Keratinocyte (primary cell): Measurements from ENCODE around the gene DLGAP1. TPM values are rescaled to one million over a fixed set of nuclear protein-coding genes. Genes with fewer than 3 reads are reported as not detected.

Experiments
- DNase-seq: peaks from one replicate; pipeline ENCODE4 v3.0.0-alpha.2; 2011; ENCODE audit warnings: low read depth, missing footprints, low spot score
- FAIRE-seq: peaks from 2 replicates; lab custom pipeline; 2011; peaks lifted over from hg19 to GRCh38; lab: Jason Lieb, UNC
- H2AFZ ChIP-seq: 2 replicates; pipeline ENCODE4 v1.6.0; 2012; ENCODE audit warnings: low read length, control low read depth, inconsistent platforms; ENCODE audit not compliant: control insufficient read depth
- H3K27ac ChIP-seq: 2 replicates; pipeline ENCODE4 v1.5.1; 2011; ENCODE audit warnings: low read length; ENCODE audit not compliant: control insufficient read depth, insufficient read depth
- H3K27me3 ChIP-seq: 3 replicates; pipeline ENCODE4 v1.6.0; 2011; ENCODE audit warnings: low read length; ENCODE audit not compliant: control insufficient read depth, insufficient read depth; ENCODE audit errors: extremely low read depth
- H3K36me3 ChIP-seq, 2 experiments: 2 replicates in 1 of 2; 3 replicates in 1 of 2; pipeline ENCODE4 v1.5.1; 2011; ENCODE audit warnings: low read length in 2 of 2, mild to moderate bottlenecking in 1 of 2; ENCODE audit not compliant: control insufficient read depth in 2 of 2, insufficient read depth in 2 of 2; ENCODE audit errors: extremely low read depth in 1 of 2
- H3K4me1 ChIP-seq: 3 replicates; pipeline ENCODE4 v1.5.1; 2011; ENCODE audit warnings: low read length; ENCODE audit not compliant: control insufficient read depth, insufficient read depth; ENCODE audit errors: extremely low read depth
- H3K4me2 ChIP-seq: 3 replicates; pipeline ENCODE4 v1.6.0; 2011; ENCODE audit warnings: low read depth, low read length; ENCODE audit not compliant: control insufficient read depth, insufficient read depth; ENCODE audit errors: extremely low read depth
- H3K4me3 ChIP-seq, 3 experiments: fragments of 200-600 bp in 1 of 3; sonication (generic) in 1 of 3; 2 replicates in 2 of 3; 3 replicates in 1 of 3; pipeline ENCODE4 v1.5.1; 2011 to 2016; ENCODE audit warnings: low read length in 3 of 3, mild to moderate bottlenecking in 3 of 3, control low read depth in 2 of 3, inconsistent platforms in 1 of 3, low read depth in 1 of 3, mixed read lengths in 1 of 3, mixed run types in 1 of 3, moderate library complexity in 1 of 3; ENCODE audit not compliant: control insufficient read depth in 2 of 3, insufficient read depth in 2 of 3; ENCODE audit errors: extremely low read depth in 1 of 3
- H3K79me2 ChIP-seq: 2 replicates; pipeline ENCODE4 v1.6.0; 2012; ENCODE audit warnings: low read length; ENCODE audit not compliant: control insufficient read depth, insufficient read depth
- H3K9ac ChIP-seq: 3 replicates; pipeline ENCODE4 v1.6.0; 2011; ENCODE audit warnings: low read length; ENCODE audit not compliant: control insufficient read depth, insufficient read depth; ENCODE audit errors: extremely low read depth
- H3K9me1 ChIP-seq: 3 replicates; pipeline ENCODE4 v1.6.0; 2011; ENCODE audit warnings: low read length; ENCODE audit not compliant: control insufficient read depth, insufficient read depth; ENCODE audit errors: extremely low read depth
- H3K9me3 ChIP-seq: 2 replicates; pipeline ENCODE4 v1.5.1; 2012; ENCODE audit warnings: low read depth, low read length; ENCODE audit not compliant: control insufficient read depth
- H4K20me1 ChIP-seq: 3 replicates; pipeline ENCODE4 v1.6.0; 2011; ENCODE audit warnings: low read length; ENCODE audit not compliant: control insufficient read depth, insufficient read depth; ENCODE audit errors: extremely low read depth
- CTCF ChIP-seq, 3 experiments: IDR thresholded peaks in 1 of 3; conservative IDR thresholded peaks in 1 of 3; optimal IDR thresholded peaks in 1 of 3; 2 replicates in 2 of 3; 3 replicates in 1 of 3; pipeline versions ENCODE3 to v1.5.1; 2011; ENCODE audit warnings: low read length in 3 of 3, mild to moderate bottlenecking in 3 of 3, moderate library complexity in 2 of 3, control low read depth in 1 of 3, inconsistent platforms in 1 of 3; ENCODE audit not compliant: insufficient read depth in 2 of 3; ENCODE audit errors: extremely low read depth in 1 of 3
- EZH2 ChIP-seq: IDR thresholded peaks from one replicate; pipeline ENCODE4 v1.6.1; 2012; ENCODE audit warnings: inconsistent platforms, mild to moderate bottlenecking, low read length, moderate library complexity
- dilution Hi-C: fragments of 300-500 bp; cut with MboI; formaldehyde crosslinking; loops from one replicate; pipeline ENCODE4 v1.7.0; 2020; ENCODE audit warnings: low sequenced_read_pairs; ENCODE audit not compliant: extremely low pct_ligation_motif_present
- polyA plus RNA-seq, 5 experiments: library from polyadenylated mRNA; depleted of rRNA in 3 of 5; stranded (reverse) in 3 of 5; stranded (forward) in 1 of 5; unstranded in 1 of 5; fragments of >200 nt; gene quantifications; 1 replicate in 1 of 5; 2 replicates in 3 of 5; 3 replicates in 1 of 5; pipeline versions ENCODE4 v1.2.1 to v1.2.3, GENCODE V29; 2011 to 2012; ENCODE audit warnings: missing spikeins in 2 of 5, low read depth in 1 of 5, low replicate concordance in 1 of 5

The DLGAP1 gene
- polyA plus RNA-seq, 1 donor (not counting 4 experiments of a cell fraction or from before 2014, with no cell fraction given) = not detected

GRCh38 chr18:3493501-3494244 lies 961.4 kb downstream of the DLGAP1 start:
- TF ChIP-seq EZH2 (no peak), CTCF (optimal IDR thresholded peaks at IDR 0.05 in 1 of 3, IDR thresholded peaks at IDR 0.05 in 1 of 3, conservative IDR thresholded peaks at IDR 0.05 in 1 of 3; ENCODE audit: extremely low read depth in 1 of 3, insufficient read depth in 2 of 3, low read length in 3 of 3) (no peak)
- H3K9me3 ChIP-seq = no peaks in the 10 kb centered on the region
- H3K4me1 ChIP-seq = no peaks in the 10 kb centered on the region
- FAIRE-seq = no peak
- no peaks in the 10 kb centered on the region for H3K36me3 ChIP-seq
- H4K20me1 ChIP-seq = no peaks in the 10 kb centered on the region
- peaks cover 3% of the 10 kb centered on the region for H3K27me3 ChIP-seq
- no peak overlapping the region for H3K4me3 ChIP-seq
- no peak overlapping the region for H3K27ac ChIP-seq
- dilution Hi-C loops = no loop called here
- H3K9me1 ChIP-seq = no peaks in the 10 kb centered on the region
- DNase-seq = no peak
- no peaks in the 10 kb centered on the region for H3K79me2 ChIP-seq
- no peak overlapping the region for H3K9ac ChIP-seq
- no peak overlapping the region for H2AFZ ChIP-seq
- no peak overlapping the region for H3K4me2 ChIP-seq

GRCh38 chr18:3492721-3493120 lies 962.4 kb downstream of the DLGAP1 start:
- Histone ChIP-seq H3K27me3 (no peaks in the 10 kb centered on the region), H3K36me3 (no peaks in the 10 kb centered on the region), H3K9ac (no peak overlapping the region), H3K4me1 (no peaks in the 10 kb centered on the region), H3K4me2 (no peak overlapping the region), H3K9me1 (no peaks in the 10 kb centered on the region), H3K4me3 (no peak overlapping the region), H3K27ac (no peak overlapping the region), H4K20me1 (no peaks in the 10 kb centered on the region), H3K9me3 (no peaks in the 10 kb centered on the region), H3K79me2 (no peaks in the 10 kb centered on the region), H2AFZ (no peak overlapping the region)
- DNase-seq (no peak), FAIRE-seq (no peak)
- dilution Hi-C loops = no loop called here
- no peak for TF ChIP-seq EZH2
- no peak for TF ChIP-seq CTCF (optimal IDR thresholded peaks at IDR 0.05 in 1 of 3, IDR thresholded peaks at IDR 0.05 in 1 of 3, conservative IDR thresholded peaks at IDR 0.05 in 1 of 3; ENCODE audit: extremely low read depth in 1 of 3, insufficient read depth in 2 of 3, low read length in 3 of 3)
